ENCODE results near the gene RC3H1.
A peak's percentile ranks its signal among the peaks of the same experiment; 100 is the strongest.
"Not testable (repeated sequence)": the region's sequence is repeated elsewhere in the genome, so short reads cannot be mapped to it uniquely, and the experiment has no call there.

RC3H1 gene

DNA sequence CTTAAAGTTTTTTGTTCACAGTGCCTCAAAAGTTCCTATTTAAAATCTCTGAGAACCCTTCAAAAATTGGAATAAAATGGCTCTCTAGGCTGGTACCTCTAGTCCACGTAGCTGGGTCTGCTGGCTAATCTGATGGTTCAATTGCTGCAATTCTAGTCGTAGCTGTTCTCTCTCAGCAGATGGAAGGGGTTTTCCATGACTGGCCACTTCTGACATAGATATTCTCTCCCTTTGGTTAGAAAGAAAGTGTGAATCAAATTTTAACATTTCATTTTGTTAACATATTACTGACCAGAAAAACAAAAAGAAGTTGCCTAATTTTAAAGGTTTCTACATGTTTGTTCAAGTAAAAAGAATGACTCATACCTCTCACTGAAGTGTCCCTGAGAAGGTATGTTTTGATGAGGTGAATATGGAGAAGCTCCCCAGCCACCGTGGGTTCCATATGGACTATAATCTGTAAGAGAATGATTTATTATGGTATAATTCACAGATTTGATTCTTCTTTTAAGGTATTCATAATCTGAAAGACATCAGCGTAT lies 75.7 kb downstream of the RC3H1 start:
- Mint-ChIP-seq H3K27ac (peak overlapping the region; percentile 18), H3K36me3 (peaks cover 19% of the 10 kb centered on the region), H3K27me3 (no peaks in the 10 kb centered on the region), H3K4me3 (no peak overlapping the region), H3K4me1 (ENCODE audit: low read depth) (peaks cover 2% of the 10 kb centered on the region), H3K9me3 (ENCODE audit: low read depth) (no peaks in the 10 kb centered on the region)

GRCh38 chr1:173937062-173937461 lies 85.1 kb downstream of the RC3H1 start:
- peaks cover 7% of the 10 kb centered on the region for H3K36me3 Mint-ChIP-seq

DNA sequence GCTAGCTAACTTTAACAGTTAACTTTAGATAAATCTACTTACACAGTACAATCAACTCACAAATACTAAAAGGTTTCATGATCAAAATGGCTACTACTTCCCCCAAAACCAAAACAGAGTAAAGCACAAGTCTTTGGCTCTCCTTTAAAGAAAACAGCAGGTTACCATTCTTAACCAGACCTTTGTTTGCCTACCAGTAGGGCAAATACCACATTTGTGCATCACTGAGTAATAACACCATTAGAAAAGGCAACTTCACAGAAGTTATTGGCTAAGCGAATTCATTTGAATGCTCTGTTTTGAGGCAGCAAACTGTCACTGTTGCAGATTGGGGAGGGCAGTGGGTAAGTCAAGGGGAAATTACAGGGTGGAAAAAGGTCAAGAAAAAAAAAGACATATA lies 87.7 kb downstream of the RC3H1 start:
- no peak overlapping the region for H3K4me3 Mint-ChIP-seq
- peaks cover 2% of the 10 kb centered on the region for H3K36me3 Mint-ChIP-seq
- H3K27ac Mint-ChIP-seq: no peak overlapping the region

More at GRCh38 chr1:173937062-173937461, 85.1 kb downstream of the RC3H1 start:
- Mint-ChIP-seq H3K4me3 (no peak overlapping the region), H3K4me1 (ENCODE audit: low read depth) (peaks cover 2% of the 10 kb centered on the region), H3K27ac (no peak overlapping the region), H3K27me3 (no peaks in the 10 kb centered on the region), H3K9me3 (ENCODE audit: low read depth) (no peaks in the 10 kb centered on the region)

GRCh38 chr1:173930541-173930940 lies 91.6 kb downstream of the RC3H1 start:
- H3K4me1 Mint-ChIP-seq (ENCODE audit: low read depth); H3K27ac Mint-ChIP-seq; H3K36me3 Mint-ChIP-seq; H3K9me3 Mint-ChIP-seq (ENCODE audit: low read depth); H3K27me3 Mint-ChIP-seq; H3K4me3 Mint-ChIP-seq: not testable (repeated sequence)

More for the DNA sequence above, 87.7 kb downstream of the RC3H1 start:
- no peaks in the 10 kb centered on the region for H3K9me3 Mint-ChIP-seq (ENCODE audit: low read depth)
- peaks cover 2% of the 10 kb centered on the region for H3K4me1 Mint-ChIP-seq (ENCODE audit: low read depth)
- H3K27me3 Mint-ChIP-seq: no peaks in the 10 kb centered on the region

DNA sequence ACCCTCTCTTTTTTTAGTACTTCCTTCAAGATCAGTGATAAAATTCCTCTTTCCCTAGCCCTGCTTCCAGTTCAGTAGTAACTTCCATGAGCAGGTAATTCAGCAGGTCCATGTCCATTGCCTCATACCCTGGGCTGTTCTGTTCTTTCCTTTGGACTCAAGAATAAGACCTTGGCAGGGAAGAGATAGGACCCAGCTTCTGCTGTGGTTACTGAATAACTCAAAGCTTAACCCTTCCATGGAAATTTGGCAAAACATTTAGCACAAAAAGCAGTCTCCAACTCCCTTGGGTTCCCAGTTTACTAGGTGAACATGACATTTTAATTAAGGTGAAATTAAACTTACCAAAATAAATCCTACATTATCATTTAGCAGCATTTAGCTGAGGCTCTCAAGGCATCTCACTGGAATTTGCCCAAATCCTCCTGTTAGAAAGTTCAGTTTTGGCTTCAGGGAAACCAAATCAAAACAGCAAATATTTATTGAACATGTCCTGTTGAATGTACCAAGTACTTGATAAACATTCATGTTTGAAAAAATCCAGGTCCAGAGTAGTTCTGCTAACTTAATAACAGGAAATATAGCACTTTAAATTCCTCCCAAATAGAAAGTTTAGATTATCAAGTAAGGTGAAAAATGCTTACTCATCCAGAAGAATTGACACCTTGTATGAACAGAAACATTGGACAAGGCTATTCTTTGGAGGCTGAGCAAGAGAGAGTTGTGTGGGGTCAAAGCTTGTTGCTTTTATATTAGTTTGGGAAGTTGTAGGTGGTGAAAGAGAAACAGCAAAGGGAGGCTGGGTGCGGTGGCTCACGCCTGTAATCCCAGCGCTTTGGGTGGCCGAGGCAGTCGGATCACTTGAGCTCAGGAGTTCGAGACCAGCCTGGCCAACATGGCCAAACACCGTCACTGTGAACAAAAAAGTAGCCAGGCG lies 96.6 kb downstream of the RC3H1 start:
- no peaks in the 10 kb centered on the region for H3K36me3 Mint-ChIP-seq
- H3K27me3 Mint-ChIP-seq: no peaks in the 10 kb centered on the region
- H3K9me3 Mint-ChIP-seq (ENCODE audit: low read depth): no peaks in the 10 kb centered on the region
- H3K4me3 Mint-ChIP-seq: no peak overlapping the region
- no peaks in the 10 kb centered on the region for H3K4me1 Mint-ChIP-seq (ENCODE audit: low read depth)
- H3K27ac Mint-ChIP-seq: no peak overlapping the region

DNA sequence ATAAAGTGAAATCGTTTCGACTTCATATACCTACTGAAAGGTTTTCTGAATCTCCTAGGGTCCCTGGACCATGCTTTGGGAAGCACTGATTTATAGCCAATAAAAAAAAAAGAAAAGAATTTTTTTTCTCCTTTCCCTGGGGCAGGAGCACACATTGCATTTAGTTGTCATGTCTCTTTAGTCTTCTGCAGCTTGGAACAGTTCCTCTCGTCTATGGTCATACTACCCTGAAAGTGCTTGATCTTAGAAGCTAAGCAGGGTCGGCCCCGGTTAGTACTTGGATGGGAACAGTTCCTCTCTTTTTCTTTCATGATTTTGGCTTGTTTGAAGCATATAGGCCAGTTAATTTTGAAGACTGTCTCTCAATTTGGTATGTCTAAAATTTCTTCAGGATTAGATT lies 101.3 kb downstream of the RC3H1 start:
- H3K27ac Mint-ChIP-seq: no peak overlapping the region
- no peaks in the 10 kb centered on the region for H3K27me3 Mint-ChIP-seq
- H3K36me3 Mint-ChIP-seq: no peaks in the 10 kb centered on the region
- no peaks in the 10 kb centered on the region for H3K4me1 Mint-ChIP-seq (ENCODE audit: low read depth)
- H3K9me3 Mint-ChIP-seq (ENCODE audit: low read depth): no peaks in the 10 kb centered on the region
- H3K4me3 Mint-ChIP-seq: no peak overlapping the region

DNA sequence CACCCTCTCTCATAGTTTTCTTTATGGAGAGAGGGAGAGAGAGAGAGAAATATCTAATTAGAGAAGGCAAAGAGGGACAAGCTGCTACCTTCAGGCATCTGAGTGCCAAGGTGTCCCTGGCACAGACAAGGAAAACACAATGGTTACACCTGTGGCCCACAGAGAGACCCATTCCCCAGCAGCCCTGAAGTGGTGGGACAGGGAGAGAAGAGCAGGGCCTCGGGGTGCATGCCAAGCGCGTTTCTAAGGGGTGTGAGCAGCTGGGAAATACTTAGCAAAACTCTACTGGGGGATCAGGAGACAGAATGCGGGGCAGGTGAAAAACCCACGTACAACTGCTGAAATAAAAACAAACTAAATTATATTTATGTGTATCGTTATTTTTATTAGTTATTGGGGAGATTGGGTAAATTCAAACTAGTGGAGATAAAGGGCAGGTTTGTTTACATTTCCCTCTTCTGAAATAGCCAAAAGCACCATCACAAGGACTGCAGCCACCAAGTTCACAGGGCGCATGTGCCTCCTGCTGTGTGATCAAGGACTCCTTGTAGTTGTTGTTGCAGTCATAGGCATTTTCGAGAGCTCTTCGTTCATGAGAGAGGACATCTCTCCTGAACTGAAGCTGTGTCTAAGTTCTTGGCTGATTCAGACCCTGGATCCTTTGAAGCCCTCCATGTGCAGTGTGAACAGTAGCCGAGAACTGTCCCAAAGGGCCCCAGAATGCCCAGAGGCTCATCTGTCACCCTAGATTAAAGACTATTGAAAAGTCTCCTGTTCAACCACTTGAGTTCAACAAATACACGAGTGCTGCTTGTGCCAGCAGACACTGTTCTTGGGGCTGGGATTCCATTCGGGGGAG lies 104.3 kb downstream of the RC3H1 start:
- Mint-ChIP-seq H3K4me1 (ENCODE audit: low read depth) (no peaks in the 10 kb centered on the region), H3K36me3 (no peaks in the 10 kb centered on the region), H3K4me3 (no peak overlapping the region), H3K27ac (no peak overlapping the region), H3K27me3 (no peaks in the 10 kb centered on the region), H3K9me3 (ENCODE audit: low read depth) (no peaks in the 10 kb centered on the region)

GRCh38 chr1:173917149-173917548 lies 105.0 kb downstream of the RC3H1 start, which contains the start of gene SERPINC1:
TSS of gene SERPINC1 (minus strand) at chr1:173917327. CDS start at chr1:173917259, 68 bp downstream.
- H3K27me3 Mint-ChIP-seq: no peaks in the 10 kb centered on the region
- H3K4me3 Mint-ChIP-seq: no peak within 1 kb of the TSS
- no peaks in the 10 kb centered on the region for H3K36me3 Mint-ChIP-seq
- H3K27ac Mint-ChIP-seq: no peak within 1 kb of the TSS
- H3K4me1 Mint-ChIP-seq (ENCODE audit: low read depth): no peaks in the 10 kb centered on the region
- no peaks in the 10 kb centered on the region for H3K9me3 Mint-ChIP-seq (ENCODE audit: low read depth)

DNA sequence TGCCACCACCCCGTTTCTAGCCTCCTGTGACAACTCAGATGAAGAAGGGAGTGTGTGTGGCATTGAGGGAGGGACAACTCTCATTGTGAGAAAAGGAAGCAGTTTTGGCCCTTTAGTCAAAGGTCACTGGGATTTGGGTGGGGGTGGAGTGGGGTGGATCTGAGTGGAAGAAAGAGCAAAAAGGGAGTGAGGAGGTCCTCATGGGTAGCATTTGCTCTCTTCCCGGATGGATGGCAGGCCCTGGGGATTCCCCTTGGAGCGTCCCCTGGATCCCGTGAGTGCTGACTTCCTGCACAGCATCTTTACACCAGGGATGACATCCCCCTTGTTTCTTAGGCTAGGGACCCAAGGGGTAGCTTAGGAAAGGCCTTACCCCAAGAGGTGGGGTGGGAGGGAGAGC lies 105.5 kb downstream of the RC3H1 start:
- Mint-ChIP-seq H3K36me3 (no peaks in the 10 kb centered on the region), H3K4me3 (no peak overlapping the region), H3K9me3 (ENCODE audit: low read depth) (no peaks in the 10 kb centered on the region), H3K4me1 (ENCODE audit: low read depth) (no peaks in the 10 kb centered on the region), H3K27me3 (no peaks in the 10 kb centered on the region), H3K27ac (no peak overlapping the region)

- Mint-ChIP-seq H3K4me1 (ENCODE audit: low read depth) (no peaks in the 10 kb centered on the region), H3K27ac (no peak overlapping the region), H3K4me3 (no peak overlapping the region), H3K9me3 (ENCODE audit: low read depth) (no peaks in the 10 kb centered on the region), H3K27me3 (no peaks in the 10 kb centered on the region), H3K36me3 (no peaks in the 10 kb centered on the region)
These were observed 106.6 kb downstream of the RC3H1 start for GRCh38 chr1:173915596-173915995.

GRCh38 chr1:173914366-173914871 lies 107.7 kb downstream of the RC3H1 start:
- Mint-ChIP-seq H3K36me3 (peaks cover 4% of the 10 kb centered on the region), H3K4me1 (ENCODE audit: low read depth) (no peaks in the 10 kb centered on the region), H3K4me3 (no peak overlapping the region), H3K9me3 (ENCODE audit: low read depth) (no peaks in the 10 kb centered on the region), H3K27ac (no peak overlapping the region), H3K27me3 (no peaks in the 10 kb centered on the region)

DNA sequence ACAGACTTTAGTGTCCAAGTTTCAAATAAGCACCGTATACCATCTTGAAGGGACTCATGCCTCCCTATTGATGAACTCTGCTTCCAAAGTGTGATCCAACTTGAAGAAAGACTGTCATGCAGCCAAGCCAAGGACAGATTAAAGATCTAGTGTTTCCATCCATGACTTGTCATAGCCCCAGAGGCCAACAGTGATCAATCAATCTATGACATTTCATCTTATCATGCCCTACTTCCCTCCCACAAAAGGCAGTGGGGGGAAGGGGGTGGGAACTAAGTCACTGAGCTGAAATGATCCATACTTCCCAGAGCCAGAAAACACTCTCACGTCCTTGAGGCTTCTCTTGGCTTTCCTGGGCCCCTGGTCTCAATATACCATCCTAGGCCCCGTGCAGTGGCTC lies 109.0 kb downstream of the RC3H1 start:
- peaks cover 8% of the 10 kb centered on the region for H3K36me3 Mint-ChIP-seq
- H3K9me3 Mint-ChIP-seq (ENCODE audit: low read depth): no peaks in the 10 kb centered on the region
- no peak overlapping the region for H3K27ac Mint-ChIP-seq
- no peak overlapping the region for H3K4me3 Mint-ChIP-seq
- H3K4me1 Mint-ChIP-seq (ENCODE audit: low read depth): no peaks in the 10 kb centered on the region
- H3K27me3 Mint-ChIP-seq: no peaks in the 10 kb centered on the region

- Mint-ChIP-seq H3K27ac (no peak overlapping the region), H3K27me3 (no peaks in the 10 kb centered on the region), H3K9me3 (ENCODE audit: low read depth) (no peaks in the 10 kb centered on the region), H3K4me3 (no peak overlapping the region), H3K36me3 (peaks cover 16% of the 10 kb centered on the region), H3K4me1 (ENCODE audit: low read depth) (peaks cover 5% of the 10 kb centered on the region)
These were observed 118.2 kb downstream of the RC3H1 start for GRCh38 chr1:173903827-173904531.

DNA sequence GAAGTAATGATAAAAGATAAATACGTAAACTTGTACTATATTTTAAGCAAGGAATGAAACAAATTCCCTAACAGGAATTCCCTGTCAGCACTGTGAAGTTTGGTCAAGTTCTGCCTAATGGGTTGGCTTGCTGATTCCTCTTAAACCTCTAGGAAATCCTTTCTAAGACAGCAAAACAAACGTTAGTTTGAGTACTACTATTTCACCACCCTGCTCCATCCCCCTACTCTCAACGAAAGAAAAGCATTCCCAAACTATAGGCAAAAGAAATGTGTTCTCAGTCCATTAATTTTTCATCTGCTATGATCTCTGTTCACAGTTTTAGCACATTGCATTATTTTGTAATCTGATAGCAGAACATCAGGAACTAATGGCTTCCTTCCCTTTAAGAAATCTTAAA lies 121.2 kb downstream of the RC3H1 start:
- Mint-ChIP-seq H3K27me3 (no peaks in the 10 kb centered on the region), H3K4me3 (no peak overlapping the region), H3K36me3 (peaks cover 17% of the 10 kb centered on the region), H3K9me3 (ENCODE audit: low read depth) (no peaks in the 10 kb centered on the region), H3K27ac (no peak overlapping the region), H3K4me1 (ENCODE audit: low read depth) (peaks cover 5% of the 10 kb centered on the region)

All from activated naive CD8-positive, alpha-beta T cell (primary cell).